Neural crest cell (in vitro differentiated cells): ENCODE data around the gene CTSZ. TPM values are rescaled to one million over a fixed set of nuclear protein-coding genes. Genes with fewer than 3 reads are reported as not detected.

ENCODE experiments used
- DNase-seq: peaks from one replicate; pipeline ENCODE4 v3.0.0; 2021; ENCODE audit warnings: low read depth, mixed read lengths, low spot score
- H3K27ac Mint-ChIP-seq: one replicate; pipeline ENCODE4 v1.8.0; 2021; ENCODE audit warnings: mild to moderate bottlenecking, mixed read lengths; ENCODE audit not compliant: unreplicated experiment
- H3K27me3 Mint-ChIP-seq: 2 replicates; pipeline ENCODE4 v1.8.0; 2021; ENCODE audit warnings: low read depth, mild to moderate bottlenecking, mixed read lengths
- H3K36me3 Mint-ChIP-seq: 2 replicates; pipeline ENCODE4 v1.8.0; 2021; ENCODE audit warnings: low read depth, mild to moderate bottlenecking, mixed read lengths
- H3K4me1 Mint-ChIP-seq: 2 replicates; pipeline ENCODE4 v1.8.0; 2021; ENCODE audit warnings: mixed read lengths
- H3K4me3 Mint-ChIP-seq: one replicate; pipeline ENCODE4 v1.8.0; 2021; ENCODE audit warnings: mild to moderate bottlenecking, mixed read lengths
- H3K9me3 Mint-ChIP-seq: 2 replicates; pipeline ENCODE4 v1.8.0; 2021; ENCODE audit warnings: mixed read lengths
- CTCF ChIP-seq: fragments of 200-600 bp; sonication (generic); conservative IDR thresholded peaks from 2 replicates; pipeline ENCODE4 v1.5.0; 2021; ENCODE audit warnings: antibody characterized with exemption, mild to moderate bottlenecking
- total RNA-seq: library from RNA; stranded (reverse); gene quantifications from 2 replicates; pipeline ENCODE4 v1.2.1, GENCODE V29; 2021

The CTSZ gene
- total RNA-seq, 1 donor from 2014 or later: 22.7 TPM

DNA sequence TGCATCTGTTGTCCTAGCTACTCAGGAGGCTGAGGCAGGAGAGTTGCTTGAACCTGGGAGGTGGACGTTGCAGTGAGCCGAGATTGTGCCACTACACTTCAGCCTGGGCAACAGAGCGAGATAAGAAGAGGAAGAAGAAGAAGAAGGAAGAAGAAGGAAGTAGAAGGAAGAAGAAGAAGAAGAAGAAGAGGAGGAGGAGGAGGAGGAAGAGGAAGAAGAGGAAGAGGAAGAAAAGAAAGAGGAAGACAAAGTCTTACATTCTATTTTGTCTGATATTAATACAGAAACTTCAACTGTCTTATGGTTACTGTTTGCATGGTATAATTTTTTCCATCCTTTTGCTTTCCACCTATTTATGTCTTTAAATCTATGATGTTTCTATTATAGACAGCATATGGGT is 33.2 kb downstream of the CTSZ start:
- Mint-ChIP-seq H3K9me3 (peaks cover 8% of the 10 kb centered on the region), H3K36me3 (peaks cover 3% of the 10 kb centered on the region), H3K4me1 (peaks cover 4% of the 10 kb centered on the region), H3K27me3 (no peaks in the 10 kb centered on the region), H3K4me3 (no peak overlapping the region), H3K27ac (no peak overlapping the region)
- TF ChIP-seq CTCF: no peak
- no peak for DNase-seq

GRCh38 chr20:58973179-58973578 is 33.9 kb downstream of the CTSZ start:
- H3K36me3 Mint-ChIP-seq: peaks cover 3% of the 10 kb centered on the region
- no peak for TF ChIP-seq CTCF
- H3K27ac Mint-ChIP-seq: no peak overlapping the region
- H3K27me3 Mint-ChIP-seq: no peaks in the 10 kb centered on the region
- H3K4me1 Mint-ChIP-seq: peaks cover 4% of the 10 kb centered on the region
- H3K4me3 Mint-ChIP-seq: no peak overlapping the region
- no peak for DNase-seq
- H3K9me3 Mint-ChIP-seq: peaks cover 8% of the 10 kb centered on the region

- peaks cover 8% of the 10 kb centered on the region for H3K9me3 Mint-ChIP-seq
- no peak for DNase-seq
- no peak overlapping the region for H3K4me3 Mint-ChIP-seq
- no peak overlapping the region for H3K27ac Mint-ChIP-seq
- no peaks in the 10 kb centered on the region for H3K27me3 Mint-ChIP-seq
- H3K36me3 Mint-ChIP-seq: peaks cover 3% of the 10 kb centered on the region
- H3K4me1 Mint-ChIP-seq: no peaks in the 10 kb centered on the region
- TF ChIP-seq CTCF: no peak
Measured at GRCh38 chr20:58971429-58971828, 35.6 kb downstream of the CTSZ start.

DNA sequence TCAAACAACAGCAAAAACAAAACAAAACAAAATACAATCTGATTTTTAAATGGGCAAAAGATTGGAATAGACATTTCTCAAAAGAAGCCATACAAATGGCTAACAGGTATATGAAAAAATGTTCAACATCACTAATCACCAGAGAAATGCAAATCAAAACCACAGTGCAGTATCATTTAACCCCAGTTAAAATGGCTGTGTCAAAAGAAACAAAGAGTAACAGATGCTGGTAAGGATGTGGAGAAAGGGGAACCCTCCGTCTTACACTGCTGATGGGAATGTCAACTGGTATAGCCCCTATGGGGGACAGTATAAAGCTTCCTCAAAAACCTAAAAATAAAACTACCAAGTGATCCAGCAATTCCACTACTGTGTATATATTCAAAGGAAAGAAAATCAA is 36.9 kb downstream of the CTSZ start:
- no peak overlapping the region for H3K27ac Mint-ChIP-seq
- DNase-seq: no peak
- peaks cover 5% of the 10 kb centered on the region for H3K9me3 Mint-ChIP-seq
- no peaks in the 10 kb centered on the region for H3K4me1 Mint-ChIP-seq
- H3K4me3 Mint-ChIP-seq: no peak overlapping the region
- H3K36me3 Mint-ChIP-seq: peaks cover 3% of the 10 kb centered on the region
- H3K27me3 Mint-ChIP-seq: no peaks in the 10 kb centered on the region
- no peak for TF ChIP-seq CTCF

GRCh38 chr20:58969439-58969838 is 37.6 kb downstream of the CTSZ start:
- H3K36me3 Mint-ChIP-seq: peaks cover 3% of the 10 kb centered on the region
- no peaks in the 10 kb centered on the region for H3K4me1 Mint-ChIP-seq
- H3K27ac Mint-ChIP-seq: no peak overlapping the region
- peaks cover 4% of the 10 kb centered on the region for H3K9me3 Mint-ChIP-seq
- H3K27me3 Mint-ChIP-seq: no peaks in the 10 kb centered on the region
- DNase-seq: no peak
- TF ChIP-seq CTCF: no peak
- no peak overlapping the region for H3K4me3 Mint-ChIP-seq
